Activated naive CD8-positive, alpha-beta T cell (primary cell): Measurements from ENCODE around the gene ASPRV1.

Experiments used
- H3K27ac Mint-ChIP-seq: one replicate; pipeline ENCODE4 v1.8.0; 2021; ENCODE audit warnings: mixed read lengths
- H3K27me3 Mint-ChIP-seq: one replicate; pipeline ENCODE4 v1.8.0; 2021; ENCODE audit warnings: mixed read lengths
- H3K36me3 Mint-ChIP-seq: one replicate; pipeline ENCODE4 v1.8.0; 2021; ENCODE audit warnings: mixed read lengths
- H3K4me1 Mint-ChIP-seq: one replicate; pipeline ENCODE4 v1.8.0; 2021; ENCODE audit warnings: low read depth, mixed read lengths
- H3K4me3 Mint-ChIP-seq: one replicate; pipeline ENCODE4 v1.8.0; 2021; ENCODE audit warnings: mild to moderate bottlenecking, mixed read lengths
- H3K9me3 Mint-ChIP-seq: one replicate; pipeline ENCODE4 v1.8.0; 2021; ENCODE audit warnings: low read depth, mixed read lengths

The ASPRV1 gene

DNA sequence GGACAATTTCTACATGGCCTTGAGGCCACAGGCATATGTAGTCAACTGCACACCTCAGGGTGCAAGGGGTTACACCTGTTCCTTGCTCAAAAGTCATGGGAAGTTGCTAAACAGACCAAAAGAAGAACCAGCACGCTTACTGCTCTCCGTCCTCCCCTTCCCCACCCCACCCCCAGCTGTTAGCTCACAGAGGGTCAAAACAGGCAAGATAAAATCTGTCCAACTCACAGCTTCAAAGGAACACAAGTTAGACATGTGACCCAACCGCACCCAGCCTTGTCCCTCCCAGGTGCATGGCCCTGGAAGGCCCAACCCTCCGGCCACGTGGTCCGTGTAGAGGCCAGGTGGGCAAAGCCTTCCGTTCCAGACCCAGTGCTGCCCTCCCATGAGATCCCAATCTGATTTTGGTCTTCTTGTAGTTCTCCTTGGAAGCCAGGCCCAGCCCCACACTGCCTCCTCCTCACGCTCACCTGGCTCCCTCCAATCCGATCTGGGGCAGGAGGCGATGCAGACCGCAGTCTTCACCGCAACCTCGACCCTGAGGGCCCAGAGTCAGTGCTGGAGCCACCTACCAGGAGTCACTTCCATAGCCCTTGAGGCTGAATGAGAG is 14.5 kb upstream of the ASPRV1 start:
- Mint-ChIP-seq H3K27ac (no peak overlapping the region), H3K36me3 (no peaks in the 10 kb centered on the region), H3K4me3 (no peak overlapping the region), H3K9me3 (no peaks in the 10 kb centered on the region), H3K4me1 (peaks cover 14% of the 10 kb centered on the region), H3K27me3 (no peaks in the 10 kb centered on the region)

DNA sequence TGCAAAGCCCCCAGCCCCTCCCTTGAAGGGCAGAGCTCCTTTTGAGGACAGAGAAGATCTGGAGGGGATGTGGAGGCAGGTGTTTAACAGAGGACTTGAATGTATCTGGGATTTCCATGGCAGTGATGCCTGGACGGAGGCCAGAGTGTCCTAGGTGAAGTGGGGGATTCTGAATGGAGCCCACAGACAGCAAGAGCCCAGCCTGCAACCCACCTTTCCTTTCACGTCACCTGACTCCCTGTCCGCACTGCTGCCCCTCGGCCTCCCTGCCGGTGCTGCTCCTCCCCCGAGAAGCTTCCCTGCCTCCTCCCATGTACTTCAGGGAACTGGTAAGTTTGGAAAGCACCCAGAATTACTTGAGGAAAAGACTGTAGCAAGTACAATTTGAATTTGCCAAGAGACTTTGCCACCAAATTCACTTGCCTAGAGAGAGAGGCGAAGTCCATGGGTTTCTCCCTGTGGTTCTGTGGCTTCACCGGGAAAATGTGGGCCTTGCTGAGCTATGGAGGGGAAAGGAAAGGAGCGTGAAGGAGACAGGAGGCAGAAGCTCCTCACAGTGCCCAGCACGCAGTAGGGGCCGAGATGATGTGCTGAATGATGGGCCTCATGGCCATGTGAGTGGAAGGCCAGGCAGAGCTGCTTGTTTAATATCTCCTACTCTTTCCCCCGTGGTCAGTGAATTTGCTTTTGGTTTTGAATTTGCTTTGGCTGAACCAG is 13.9 kb upstream of the ASPRV1 start:
- H3K9me3 Mint-ChIP-seq = no peaks in the 10 kb centered on the region
- peaks cover under 1% of the 10 kb centered on the region for H3K36me3 Mint-ChIP-seq
- no peaks in the 10 kb centered on the region for H3K27me3 Mint-ChIP-seq
- H3K27ac Mint-ChIP-seq = no peak overlapping the region
- H3K4me3 Mint-ChIP-seq = no peak overlapping the region
- peaks cover 14% of the 10 kb centered on the region for H3K4me1 Mint-ChIP-seq

DNA sequence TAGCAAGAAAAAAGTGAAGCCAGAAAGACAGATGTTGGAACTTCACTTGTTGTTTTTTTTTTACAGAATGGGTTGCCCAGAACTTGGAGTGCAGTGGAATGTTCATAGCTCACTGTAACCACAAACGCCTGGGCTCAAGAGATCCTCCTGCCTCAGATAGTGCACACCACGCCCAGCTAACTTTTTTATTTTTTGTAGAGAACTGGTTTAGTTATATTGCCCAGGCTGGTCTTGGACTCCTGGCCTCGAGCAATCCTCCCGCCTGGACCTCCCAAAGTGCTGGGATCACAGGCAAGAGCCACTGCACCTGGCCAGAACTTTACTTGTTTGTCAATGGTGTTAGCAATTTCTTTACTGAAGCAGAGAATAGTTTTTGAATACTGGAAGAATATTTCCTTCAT is 11.9 kb upstream of the ASPRV1 start:
- H3K27me3 Mint-ChIP-seq = no peaks in the 10 kb centered on the region
- H3K27ac Mint-ChIP-seq = no peak overlapping the region
- H3K4me3 Mint-ChIP-seq = no peak overlapping the region
- peaks cover 14% of the 10 kb centered on the region for H3K4me1 Mint-ChIP-seq
- no peaks in the 10 kb centered on the region for H3K9me3 Mint-ChIP-seq
- H3K36me3 Mint-ChIP-seq = peaks cover 4% of the 10 kb centered on the region

DNA sequence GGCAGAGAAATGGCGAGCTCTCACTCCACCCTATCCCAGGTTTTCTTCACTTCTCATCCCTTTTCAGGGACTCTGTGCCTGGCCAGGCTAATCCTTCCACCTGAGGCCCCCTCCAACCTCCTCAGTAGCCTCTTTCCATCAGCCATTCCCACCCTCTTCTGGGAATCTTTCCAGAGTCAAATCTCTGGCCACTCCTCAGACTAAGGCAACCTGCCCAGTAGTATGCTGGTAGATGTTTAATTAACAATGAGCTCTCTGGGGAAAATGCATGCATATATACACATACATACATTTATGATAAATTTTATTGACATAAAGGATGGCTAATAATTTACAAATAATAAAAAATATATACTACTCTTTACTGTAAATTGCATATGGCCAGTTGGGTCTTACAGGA is 11.4 kb upstream of the ASPRV1 start:
- Mint-ChIP-seq H3K4me1 (peaks cover 14% of the 10 kb centered on the region), H3K27me3 (no peaks in the 10 kb centered on the region), H3K9me3 (no peaks in the 10 kb centered on the region), H3K36me3 (peaks cover 4% of the 10 kb centered on the region), H3K4me3 (no peak overlapping the region), H3K27ac (no peak overlapping the region)

DNA sequence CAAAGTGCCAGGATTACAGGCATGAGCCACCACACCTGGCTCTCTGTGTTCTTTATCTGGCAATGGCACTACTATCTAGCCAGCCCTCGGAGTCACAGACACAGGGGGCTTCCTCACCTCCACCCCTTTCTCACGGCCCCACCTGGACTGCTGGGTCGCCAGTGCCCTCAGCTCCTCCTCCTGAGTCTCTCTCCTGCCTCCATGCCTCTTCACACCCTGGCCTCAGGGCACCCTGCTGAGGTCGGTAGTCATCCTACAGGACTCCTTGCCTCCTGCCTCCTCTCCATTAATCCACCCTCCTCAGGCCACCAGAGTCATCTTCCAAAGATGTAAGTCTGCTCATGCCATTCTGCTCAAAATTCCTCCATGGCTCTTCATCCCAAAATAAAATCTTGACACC is 8.6 kb upstream of the ASPRV1 start:
- Mint-ChIP-seq H3K4me3 (no peak overlapping the region), H3K27ac (no peak overlapping the region), H3K9me3 (no peaks in the 10 kb centered on the region), H3K27me3 (no peaks in the 10 kb centered on the region), H3K36me3 (peaks cover 4% of the 10 kb centered on the region), H3K4me1 (no peaks in the 10 kb centered on the region)

DNA sequence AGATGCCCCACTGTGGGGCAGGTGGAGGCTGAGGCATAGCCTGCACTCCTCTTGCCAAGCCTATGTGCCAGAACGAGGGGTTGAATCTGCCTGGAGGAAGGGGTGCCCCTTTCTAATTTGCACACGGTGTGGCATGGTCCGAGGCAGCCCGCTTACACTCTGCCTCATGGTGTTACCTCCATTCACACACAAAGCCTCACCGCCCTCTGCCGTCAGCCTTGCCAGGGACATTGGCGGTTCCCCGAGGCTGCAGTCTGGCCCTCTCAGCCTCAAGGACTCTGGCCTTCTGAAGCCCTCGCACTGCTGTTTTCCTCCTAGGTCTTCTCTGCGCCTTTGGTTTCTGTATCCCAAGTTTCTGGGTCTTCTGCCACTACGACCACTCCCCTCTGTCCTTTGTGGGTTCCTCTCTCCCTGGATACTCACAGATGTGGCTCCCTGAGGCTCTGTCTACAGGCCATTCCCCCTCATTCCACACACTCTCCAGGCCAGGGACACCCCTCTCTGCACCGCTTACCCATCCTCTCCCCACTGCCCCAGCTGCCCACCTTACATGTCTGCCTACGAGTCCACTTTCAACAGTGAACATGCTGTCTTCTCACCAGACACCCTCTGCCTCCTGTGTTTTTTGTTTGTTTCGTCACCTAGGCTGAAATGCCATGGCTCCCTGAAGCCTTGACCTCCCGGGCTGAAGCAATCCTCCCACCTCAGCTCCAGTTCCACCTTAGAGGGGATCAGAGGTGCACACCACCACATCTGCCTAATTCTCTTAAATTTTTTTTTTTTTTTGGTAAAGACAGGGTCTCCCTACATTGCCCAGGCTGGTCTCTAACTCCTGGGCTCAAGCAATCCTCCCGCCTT is 7.9 kb upstream of the ASPRV1 start:
- Mint-ChIP-seq H3K27ac (no peak overlapping the region), H3K4me1 (peaks cover 4% of the 10 kb centered on the region)

DNA sequence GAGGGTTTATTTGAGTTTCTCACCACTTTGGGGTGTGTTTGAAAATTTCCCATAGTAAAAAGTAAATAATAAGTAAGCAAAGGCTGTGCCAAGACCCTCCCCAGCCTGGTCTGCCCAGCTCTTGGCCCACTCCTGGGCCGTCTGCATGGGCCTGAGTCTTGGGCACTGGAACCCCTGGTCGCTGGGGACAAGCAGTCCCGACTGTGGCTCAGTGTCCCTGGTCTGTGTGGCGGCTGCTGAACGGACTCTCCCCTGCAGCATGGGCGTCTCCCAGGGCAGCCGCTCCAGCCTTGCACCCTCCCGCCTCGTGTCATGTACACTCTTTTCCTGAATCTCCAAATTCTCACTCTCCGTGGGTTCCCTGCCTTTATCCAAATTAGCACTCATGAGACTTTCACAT is 7.2 kb upstream of the ASPRV1 start:
- Mint-ChIP-seq H3K4me1 (peaks cover 4% of the 10 kb centered on the region), H3K9me3 (no peaks in the 10 kb centered on the region), H3K36me3 (peaks cover 4% of the 10 kb centered on the region), H3K4me3 (no peak overlapping the region), H3K27me3 (no peaks in the 10 kb centered on the region), H3K27ac (no peak overlapping the region)

More for the DNA sequence above, 7.9 kb upstream of the ASPRV1 start:
- Mint-ChIP-seq H3K27me3 (no peaks in the 10 kb centered on the region), H3K36me3 (peaks cover 4% of the 10 kb centered on the region), H3K4me3 (no peak overlapping the region), H3K9me3 (no peaks in the 10 kb centered on the region)

GRCh38 chr2:69966496-69966895 is 5.1 kb upstream of the ASPRV1 start:
- H3K27ac Mint-ChIP-seq = no peak overlapping the region
- peaks cover 4% of the 10 kb centered on the region for H3K4me1 Mint-ChIP-seq
- H3K36me3 Mint-ChIP-seq = peaks cover 4% of the 10 kb centered on the region
- no peaks in the 10 kb centered on the region for H3K27me3 Mint-ChIP-seq
- no peak overlapping the region for H3K4me3 Mint-ChIP-seq
- H3K9me3 Mint-ChIP-seq = no peaks in the 10 kb centered on the region

DNA sequence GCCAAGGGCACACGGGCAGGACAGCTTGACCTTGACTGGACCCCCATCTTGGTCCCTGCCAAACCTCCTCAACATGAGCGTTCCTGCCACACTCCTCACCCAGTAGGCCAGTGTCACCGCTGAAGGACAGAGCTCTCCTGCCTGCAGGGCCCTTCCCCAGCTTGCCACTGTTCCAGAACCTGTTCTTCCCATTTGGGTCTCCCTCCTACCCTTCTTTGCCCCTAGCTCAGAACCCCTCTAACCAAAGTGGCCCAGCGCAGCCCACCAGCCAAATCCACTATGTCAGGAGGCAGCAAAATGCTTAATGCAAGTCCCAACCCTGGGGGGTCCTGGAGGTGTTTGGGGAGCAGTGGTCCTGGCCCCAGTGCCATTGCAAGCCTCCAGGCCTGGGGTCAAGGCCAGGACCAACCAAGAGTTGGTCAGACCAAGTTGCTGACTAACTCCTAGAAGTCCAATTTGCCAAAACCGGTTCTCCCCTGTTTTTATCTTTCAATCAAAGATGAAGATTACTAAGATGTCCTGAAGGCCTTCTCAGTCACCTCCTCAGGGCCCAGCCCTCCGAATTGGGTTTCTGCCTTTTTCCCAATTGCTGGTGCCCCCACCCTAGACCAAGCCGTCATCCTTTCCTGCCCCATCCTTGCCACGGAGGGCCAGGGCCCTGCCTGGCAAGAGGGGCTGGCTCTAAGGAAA is 4.5 kb upstream of the ASPRV1 start:
- no peaks in the 10 kb centered on the region for H3K9me3 Mint-ChIP-seq
- H3K36me3 Mint-ChIP-seq = peaks cover 4% of the 10 kb centered on the region
- H3K27me3 Mint-ChIP-seq = no peaks in the 10 kb centered on the region
- no peak overlapping the region for H3K27ac Mint-ChIP-seq
- peaks cover 4% of the 10 kb centered on the region for H3K4me1 Mint-ChIP-seq
- no peak overlapping the region for H3K4me3 Mint-ChIP-seq

- Mint-ChIP-seq H3K9me3 (no peaks in the 10 kb centered on the region), H3K4me3 (no peak overlapping the region), H3K36me3 (peaks cover 2% of the 10 kb centered on the region), H3K27me3 (no peaks in the 10 kb centered on the region), H3K4me1 (peaks cover 4% of the 10 kb centered on the region), H3K27ac (no peak overlapping the region)
These were observed 3.0 kb upstream of the ASPRV1 start for GRCh38 chr2:69964353-69964841.

- Mint-ChIP-seq H3K9me3 (no peaks in the 10 kb centered on the region), H3K27me3 (no peaks in the 10 kb centered on the region), H3K27ac (no peak overlapping the region)
These were observed 1.7 kb upstream of the ASPRV1 start for GRCh38 chr2:69962986-69963730.

GRCh38 chr2:69960821-69961220 is 610 bp downstream of the ASPRV1 start:
- H3K36me3 Mint-ChIP-seq = no peaks in the 10 kb centered on the region
- H3K4me1 Mint-ChIP-seq = peaks cover 4% of the 10 kb centered on the region
- H3K27ac Mint-ChIP-seq = no peak overlapping the region
- H3K9me3 Mint-ChIP-seq = no peaks in the 10 kb centered on the region
- no peak overlapping the region for H3K4me3 Mint-ChIP-seq
- H3K27me3 Mint-ChIP-seq = no peaks in the 10 kb centered on the region

More at GRCh38 chr2:69962986-69963730, 1.7 kb upstream of the ASPRV1 start:
- no peaks in the 10 kb centered on the region for H3K36me3 Mint-ChIP-seq
- no peak overlapping the region for H3K4me3 Mint-ChIP-seq
- H3K4me1 Mint-ChIP-seq = peaks cover 4% of the 10 kb centered on the region

GRCh38 chr2:69959425-69959824 is 2.0 kb downstream of the ASPRV1 start:
- no peaks in the 10 kb centered on the region for H3K9me3 Mint-ChIP-seq
- H3K36me3 Mint-ChIP-seq = no peaks in the 10 kb centered on the region
- H3K4me3 Mint-ChIP-seq = no peak overlapping the region
- no peaks in the 10 kb centered on the region for H3K4me1 Mint-ChIP-seq
- no peaks in the 10 kb centered on the region for H3K27me3 Mint-ChIP-seq
- no peak overlapping the region for H3K27ac Mint-ChIP-seq

DNA sequence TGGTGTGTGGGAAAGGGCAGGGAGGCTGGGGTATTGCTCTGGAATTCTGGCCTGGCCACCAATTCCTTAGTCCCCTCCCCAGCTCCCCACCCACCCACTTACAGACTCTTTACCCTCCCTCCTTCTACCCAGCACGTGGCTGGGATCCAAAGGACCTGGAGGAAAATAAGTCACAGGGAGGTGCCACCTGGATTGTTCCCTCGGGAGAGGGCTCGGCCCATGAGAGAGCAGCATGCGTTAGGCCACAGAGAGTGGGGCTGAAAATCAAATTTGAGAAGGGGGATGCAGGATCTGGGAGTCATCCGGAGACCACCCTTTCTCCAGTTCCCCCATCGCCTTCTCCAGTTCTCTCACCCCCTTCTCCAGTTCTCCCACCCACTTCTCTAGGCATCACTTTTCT is 3.0 kb downstream of the ASPRV1 start:
- Mint-ChIP-seq H3K27me3 (no peaks in the 10 kb centered on the region), H3K4me3 (no peak overlapping the region), H3K9me3 (no peaks in the 10 kb centered on the region), H3K27ac (no peak overlapping the region), H3K36me3 (no peaks in the 10 kb centered on the region), H3K4me1 (no peaks in the 10 kb centered on the region)
